ENCODE data around the gene CCDC71.

GRCh38 chr3:49191741-49192140 lies 25.6 kb upstream of the CCDC71 start:
- TF ChIP-seq CTCF (conservative IDR thresholded peaks at IDR 0.05) (no peak), EZH2 (IDR thresholded peaks at IDR 0.05; ENCODE audit: low read depth) (no peak)
